AG09319 (cell line): ENCODE results near the gene RHOXF2B.
"Not testable (repeated sequence)": the region's sequence is repeated elsewhere in the genome, so short reads cannot be mapped to it uniquely, and the experiment has no call there.

ENCODE experiments used
- DNase-seq: peaks from one replicate; pipeline ENCODE4 v3.0.0-alpha.2; 2010; ENCODE audit warnings: low read depth; ENCODE audit errors: extremely low read depth
- CTCF ChIP-seq: IDR thresholded peaks from 2 replicates; pipeline ENCODE4 v1.5.1; 2011; ENCODE audit warnings: low read depth, mild to moderate bottlenecking, inconsistent platforms, low read length, moderate library complexity

Gene RHOXF2B

GRCh38 chrX:120077590-120077989 lies at the start of gene RHOXF2B:
Gene RHOXF2B, minus strand, starts transcription at chrX:120077690. Its CDS starts 138 bp downstream, at chrX:120077552.
- not testable (repeated sequence) for DNase-seq

DNA sequence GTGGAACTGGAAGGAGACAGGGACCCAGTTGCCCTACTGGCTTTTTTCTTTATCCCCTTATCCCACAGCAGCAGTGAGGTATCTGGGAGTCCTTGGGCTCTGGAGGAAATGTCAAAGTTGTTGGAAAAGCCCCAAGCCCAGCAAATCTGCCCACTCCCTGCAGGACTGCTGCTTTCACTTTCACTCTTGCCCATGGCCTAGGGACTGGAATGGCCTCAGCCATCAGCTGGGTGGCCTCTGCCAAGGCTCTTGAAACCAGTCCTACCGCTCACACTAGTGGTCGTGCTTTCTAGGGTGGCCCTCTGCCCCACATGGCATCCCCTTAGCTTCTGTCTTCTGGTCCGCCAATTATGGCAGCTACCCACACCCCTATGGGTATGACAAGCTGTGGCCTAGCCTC lies 48.0 kb upstream of the RHOXF2B start:
- no peak for DNase-seq
- no peak for TF ChIP-seq CTCF

DNA sequence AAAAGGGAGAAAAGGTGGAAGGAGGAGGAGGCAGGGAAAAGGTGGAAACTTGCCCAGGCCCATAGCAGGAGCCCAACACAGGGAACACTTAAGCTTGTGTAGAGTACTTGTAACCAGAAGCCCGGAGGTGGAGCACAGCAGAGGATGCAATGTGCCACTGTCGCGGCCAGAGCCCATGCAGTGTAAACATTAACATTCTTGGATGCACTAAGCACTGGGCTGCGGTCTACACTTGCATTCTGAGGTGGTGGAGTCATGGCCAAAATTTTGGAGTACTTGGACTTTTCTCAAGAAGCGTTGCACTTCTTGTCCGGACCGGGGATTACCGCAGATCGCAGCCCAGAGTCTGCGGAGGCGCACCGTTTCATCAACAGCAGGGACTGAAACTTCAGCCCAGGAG lies 42.7 kb upstream of the RHOXF2B start:
- DNase-seq = no peak
- no peak for TF ChIP-seq CTCF

DNA sequence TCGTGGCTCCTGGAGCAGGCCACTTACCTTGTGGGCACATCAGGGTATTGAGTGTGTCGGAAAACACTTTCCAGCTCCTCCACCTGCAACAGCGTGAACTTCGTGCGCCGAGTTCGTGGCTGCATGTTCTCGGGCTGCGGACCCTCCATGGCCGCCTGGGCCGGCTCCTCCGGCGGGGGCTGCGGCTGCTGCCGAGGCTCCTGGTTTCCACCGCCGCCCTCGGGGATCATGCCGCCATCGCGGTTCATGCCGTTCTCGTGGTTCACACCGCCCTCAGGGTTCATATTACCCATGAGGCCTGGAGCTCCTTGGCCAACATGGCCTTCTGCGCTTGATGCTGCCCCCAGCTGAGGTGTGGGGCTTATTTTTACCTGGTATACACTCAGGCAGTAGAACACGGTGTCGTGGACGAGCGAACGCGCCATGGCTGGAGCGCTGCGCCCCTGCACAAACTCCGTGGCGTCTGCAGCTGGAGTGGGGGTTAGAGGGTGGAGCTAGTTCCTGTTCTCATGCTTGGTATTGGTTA lies 38.0 kb upstream of the RHOXF2B start, which contains the start of gene RHOXF1:
Gene RHOXF1 (minus strand): TSS at position 476 of the 526 bp plus-strand sequence. CDS start 51 bp downstream, at position 425.
- TF ChIP-seq CTCF = no peak
- no peak for DNase-seq

GRCh38 chrX:120111611-120112010 lies 34.1 kb upstream of the RHOXF2B start:
- DNase-seq = no peak
- no peak for TF ChIP-seq CTCF

- no peak for TF ChIP-seq CTCF
- no peak for DNase-seq
Measured at GRCh38 chrX:120109378-120109777, 31.9 kb upstream of the RHOXF2B start.

DNA sequence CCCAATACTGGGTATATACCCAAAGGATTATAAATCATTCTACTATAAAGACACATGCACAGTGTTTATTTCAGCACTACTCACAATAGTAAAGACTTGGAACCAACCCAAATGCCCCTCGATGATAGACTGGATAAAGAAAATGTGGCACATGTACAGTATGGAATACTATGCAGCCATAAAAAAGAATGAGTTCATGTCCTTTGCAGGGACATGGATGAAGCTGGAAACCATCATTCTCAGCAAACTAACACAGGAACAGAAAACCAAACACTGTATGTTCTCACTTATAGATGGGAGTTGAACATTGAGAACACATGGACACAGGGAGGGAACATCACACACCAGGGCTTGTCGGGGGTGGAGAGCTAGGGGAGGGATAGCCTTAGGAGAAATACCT lies 27.2 kb upstream of the RHOXF2B start:
- not testable (repeated sequence) for DNase-seq

GRCh38 chrX:120101057-120101456 lies 23.6 kb upstream of the RHOXF2B start:
- not testable (repeated sequence) for DNase-seq

DNA sequence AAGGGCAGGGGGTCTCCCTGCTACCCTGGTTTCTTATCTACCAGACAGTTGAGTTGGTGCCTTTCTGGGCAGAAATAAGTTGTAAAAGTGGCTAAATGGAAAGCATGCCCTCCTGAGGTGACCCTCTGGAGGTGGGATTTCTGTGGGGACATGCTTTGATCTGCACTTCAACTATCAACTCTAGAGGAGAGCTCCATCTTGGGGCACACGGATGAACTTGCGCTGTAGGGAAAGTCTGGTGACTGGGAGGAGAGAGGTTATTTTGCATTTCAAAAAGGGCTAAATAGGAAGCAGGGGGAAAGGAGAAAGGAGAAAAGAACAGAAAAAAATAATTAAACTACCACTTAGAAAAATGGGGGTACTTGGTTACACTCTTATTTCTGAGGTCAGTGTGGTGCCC lies 12.7 kb upstream of the RHOXF2B start:
- DNase-seq = no peak

More for the DNA sequence above, 12.7 kb upstream of the RHOXF2B start:
- TF ChIP-seq CTCF = no peak
